ENCODE measurements around the gene WDR53. TPM values are rescaled to one million over a fixed set of nuclear protein-coding genes. Genes with fewer than 3 reads are reported as not detected.

Gene WDR53
- total RNA-seq, 1 experiment from 2014 or later = 14.8 TPM

- no peaks in the 10 kb centered on the region for H3K9me3 ChIP-seq (ENCODE audit: control insufficient read depth in 1 of 2, insufficient read depth in 1 of 2, low read depth in 1 of 2, low read length in 2 of 2)
- no peak overlapping the region for H2AFZ ChIP-seq (ENCODE audit: low read depth, low read length, poor library complexity, severe bottlenecking)
- DNase-seq (ENCODE audit: low read depth, low spot score) = no peak
- H3K27me3 ChIP-seq (ENCODE audit: insufficient read depth, low read length) = no peaks in the 10 kb centered on the region
- H3K27ac ChIP-seq (ENCODE audit: low read depth, low read length) = no peak overlapping the region
- no peaks in the 10 kb centered on the region for H4K20me1 ChIP-seq (ENCODE audit: insufficient read depth)
- ATAC-seq = no peak
- H3K36me3 ChIP-seq (ENCODE audit: control insufficient read depth in 1 of 2, insufficient read depth in 2 of 2, low read length in 2 of 2) = no peaks in the 10 kb centered on the region
- BruUV-seq (replicated peaks) = no TSS peak
- intact Hi-C loops (cut with micrococcal nuclease) = no loop called here
- peaks cover 5 to 16% of the 10 kb centered on the region in 2 experiments; a peak in 2 of 4 replicates for H3K4me1 ChIP-seq (ENCODE audit: control insufficient read depth in 1 of 2, insufficient read depth in 2 of 2, low read length in 2 of 2)
- no peak overlapping the region for H3K4me2 ChIP-seq (ENCODE audit: low read length)
- no peaks in the 10 kb centered on the region for H3K9me2 ChIP-seq (ENCODE audit: insufficient read depth)
- RAD21 ChIA-PET (ENCODE audit: low non-redundant PET in 1 of 2, low total read pairs in 2 of 2, uncharacterized antibody in 2 of 2, unreplicated experiment in 2 of 2) = no interaction called here
- H3K4me3 ChIP-seq (replicated peaks in 1 of 2; ENCODE audit: low read depth in 1 of 2, low read length in 2 of 2) = no peak overlapping the region
- CTCF ChIA-PET = no interaction called here
- H3K9ac ChIP-seq (ENCODE audit: low read length) = no peak overlapping the region
- POLR2A ChIA-PET = no interaction called here
- TF ChIP-seq CTCF (IDR thresholded peaks at IDR 0.05 in 2 of 3, conservative IDR thresholded peaks at IDR 0.05 in 1 of 3; ENCODE audit: borderline replicate concordance in 1 of 3, insufficient read depth in 1 of 3, low read depth in 2 of 3, low read length in 2 of 3) (no peak), EZH2phosphoT487 (IDR thresholded peaks at IDR 0.05; ENCODE audit: borderline replicate concordance) (no peak), EGR1 (IDR thresholded peaks at IDR 0.05; ENCODE audit: low read depth) (no peak), POLR2A (IDR thresholded peaks at IDR 0.05; ENCODE audit: borderline replicate concordance, extremely low read depth, insufficient read depth, insufficient read length) (no peak), EZH2 (IDR thresholded peaks at IDR 0.05) (no peak), ELF1 (IDR thresholded peaks at IDR 0.05; ENCODE audit: borderline replicate concordance, low read depth) (no peak), ATF3 (IDR thresholded peaks at IDR 0.05) (no peak), SRF (IDR thresholded peaks at IDR 0.05; ENCODE audit: low read depth) (no peak), CEBPB (IDR thresholded peaks at IDR 0.05; ENCODE audit: low read depth) (no peak), SP1 (IDR thresholded peaks at IDR 0.05; ENCODE audit: low read depth) (no peak), REST (IDR thresholded peaks at IDR 0.05; ENCODE audit: low read depth) (no peak), JUND (IDR thresholded peaks at IDR 0.05) (no peak), MAX (IDR thresholded peaks at IDR 0.05) (no peak), TCF7L2 (IDR thresholded peaks at IDR 0.05; ENCODE audit: borderline replicate concordance, extremely low read depth, insufficient read depth, insufficient read length) (no peak), YY1 (IDR thresholded peaks at IDR 0.05; ENCODE audit: extremely low read depth, insufficient replicate concordance, low read depth, low read length) (no peak), ZFX (IDR thresholded peaks at IDR 0.05) (no peak), ZBTB33 (IDR thresholded peaks at IDR 0.05; ENCODE audit: extremely low read depth, insufficient replicate concordance, low read length) (no peak), RAD21 (IDR thresholded peaks at IDR 0.05; ENCODE audit: low read depth) (no peak), CBX3 (IDR thresholded peaks at IDR 0.05; ENCODE audit: low read depth) (no peak)
- H3K79me2 ChIP-seq (ENCODE audit: insufficient read depth, low read length) = no peaks in the 10 kb centered on the region
Observed at GRCh38 chr3:196533260-196533681, 35.1 kb downstream of the WDR53 start.
